Smooth muscle cell (in vitro differentiated cells): ENCODE data around the gene IL17D. TPM values are rescaled to one million over a fixed set of nuclear protein-coding genes. Genes with fewer than 3 reads are reported as not detected.

Experiments used
- DNase-seq: peaks from one replicate; lab custom pipeline; 2025; ENCODE audit not compliant: unreplicated experiment; lab: John Stamatoyannopoulos, UW
- H2AFZ ChIP-seq: fragments of 200-600 bp; sonication (generic); 2 replicates; pipeline ENCODE4 v1.6.0; 2016; ENCODE audit warnings: antibody characterized with exemption, low read depth, mild to moderate bottlenecking
- H3F3A ChIP-seq: fragments of 200-600 bp; sonication (generic); 2 replicates; pipeline ENCODE4 v1.6.0; 2017; ENCODE audit warnings: antibody characterized with exemption, low read depth
- H3K27ac ChIP-seq: fragments of 200-600 bp; sonication (generic); 2 replicates; pipeline ENCODE4 v1.5.1; 2016; ENCODE audit warnings: low read depth, mild to moderate bottlenecking
- H3K27me3 ChIP-seq: fragments of 200-600 bp; sonication (generic); 2 replicates; pipeline ENCODE4 v1.6.1; 2016; ENCODE audit warnings: low read depth, mild to moderate bottlenecking
- H3K36me3 ChIP-seq: fragments of 200-600 bp; sonication (generic); 2 replicates; pipeline ENCODE4 v1.5.1; 2016; ENCODE audit warnings: low read depth
- H3K4me1 ChIP-seq: fragments of 200-600 bp; sonication (generic); 2 replicates; pipeline ENCODE4 v1.5.1; 2016; ENCODE audit warnings: low read depth
- H3K4me2 ChIP-seq: fragments of 200-600 bp; sonication (generic); 2 replicates; pipeline ENCODE4 v1.6.0; 2016; ENCODE audit warnings: mild to moderate bottlenecking
- H3K4me3 ChIP-seq: fragments of 200-600 bp; sonication (generic); 2 replicates; pipeline ENCODE4 v1.5.1; 2016; ENCODE audit warnings: mild to moderate bottlenecking
- H3K79me2 ChIP-seq: fragments of 200-600 bp; sonication (generic); 2 replicates; pipeline ENCODE4 v1.6.0; 2016; ENCODE audit warnings: low read depth, mild to moderate bottlenecking
- H3K9ac ChIP-seq: fragments of 200-600 bp; sonication (generic); 2 replicates; pipeline ENCODE4 v1.6.0; 2016; ENCODE audit warnings: low read depth
- H3K9me3 ChIP-seq: fragments of 200-600 bp; sonication (generic); replicated peaks from 2 replicates; pipeline ENCODE4 v1.5.1; 2016; ENCODE audit warnings: low read depth
- H4K20me1 ChIP-seq: fragments of 200-600 bp; sonication (generic); 2 replicates; pipeline ENCODE4 v1.6.0; 2016; ENCODE audit warnings: low read depth
- WGBS: methylation state at CpG from one replicate; pipeline ENCODE4 v1.1.7; 2016; ENCODE audit warnings: low lambda C conversion rate; 5-methylcytosine and 5-hydroxymethylcytosine counted together
- polyA plus RNA-seq: library from polyadenylated mRNA; unstranded; fragments of >200 nt; fragmentation: Nextera tagmentation; extraction: Ambion mirVana; gene quantifications from 2 replicates; pipeline ENCODE4 v1.2.1, GENCODE V29; 2016
- total RNA-seq: library from RNA; depleted of rRNA; stranded (reverse); fragments of >200 nt; gene quantifications from 2 replicates; pipeline ENCODE4 v1.2.3, GENCODE V29; 2014
- TF ChIP-seq, protein P1 (sequence below): fragments of 200-600 bp; sonication (generic); IDR thresholded peaks from 2 replicates; pipeline ENCODE4 v1.5.1; 2017; ENCODE audit warnings: borderline replicate concordance, mild to moderate bottlenecking, antibody characterized with exemption; ENCODE audit not compliant: insufficient read depth, poor library complexity, severe bottlenecking

The IL17D gene
- total and polyA plus RNA-seq, 2 experiments from 2014 or later = 4.1 to 7.0 TPM

DNA sequence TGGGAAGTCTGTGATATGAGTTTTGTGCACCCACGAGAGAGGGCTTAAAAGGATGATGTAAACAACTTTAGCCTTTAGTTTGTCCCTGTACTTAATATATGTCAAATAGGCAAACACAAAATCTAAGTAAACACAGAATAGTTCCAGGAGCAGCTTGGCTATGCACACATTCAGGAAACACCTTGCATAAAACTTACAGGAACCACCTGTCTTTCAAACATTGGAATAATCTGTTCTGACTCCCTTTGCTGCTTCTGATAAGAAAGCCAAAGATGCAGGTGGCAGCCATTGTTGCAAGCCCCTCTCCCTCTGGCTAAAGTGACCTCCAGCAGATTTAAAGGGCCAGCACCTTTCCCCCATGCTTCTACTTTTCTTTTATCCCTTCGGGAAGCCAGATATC lies 65.6 kb downstream of the IL17D start:
- Histone ChIP-seq H3K27me3 (no peaks in the 10 kb centered on the region), H3K4me3 (no peak overlapping the region), H4K20me1 (no peaks in the 10 kb centered on the region), H3K79me2 (peaks cover 5% of the 10 kb centered on the region), H3K27ac (no peak overlapping the region), H3K4me2 (no peak overlapping the region), H3K9ac (no peak overlapping the region), H2AFZ (no peak overlapping the region), H3K4me1 (peaks cover 6% of the 10 kb centered on the region), H3F3A (no peaks in the 10 kb centered on the region), H3K36me3 (peaks cover 5% of the 10 kb centered on the region), H3K9me3 (no peaks in the 10 kb centered on the region)
- DNase-seq = no peak
- TF ChIP-seq, protein P1, sequence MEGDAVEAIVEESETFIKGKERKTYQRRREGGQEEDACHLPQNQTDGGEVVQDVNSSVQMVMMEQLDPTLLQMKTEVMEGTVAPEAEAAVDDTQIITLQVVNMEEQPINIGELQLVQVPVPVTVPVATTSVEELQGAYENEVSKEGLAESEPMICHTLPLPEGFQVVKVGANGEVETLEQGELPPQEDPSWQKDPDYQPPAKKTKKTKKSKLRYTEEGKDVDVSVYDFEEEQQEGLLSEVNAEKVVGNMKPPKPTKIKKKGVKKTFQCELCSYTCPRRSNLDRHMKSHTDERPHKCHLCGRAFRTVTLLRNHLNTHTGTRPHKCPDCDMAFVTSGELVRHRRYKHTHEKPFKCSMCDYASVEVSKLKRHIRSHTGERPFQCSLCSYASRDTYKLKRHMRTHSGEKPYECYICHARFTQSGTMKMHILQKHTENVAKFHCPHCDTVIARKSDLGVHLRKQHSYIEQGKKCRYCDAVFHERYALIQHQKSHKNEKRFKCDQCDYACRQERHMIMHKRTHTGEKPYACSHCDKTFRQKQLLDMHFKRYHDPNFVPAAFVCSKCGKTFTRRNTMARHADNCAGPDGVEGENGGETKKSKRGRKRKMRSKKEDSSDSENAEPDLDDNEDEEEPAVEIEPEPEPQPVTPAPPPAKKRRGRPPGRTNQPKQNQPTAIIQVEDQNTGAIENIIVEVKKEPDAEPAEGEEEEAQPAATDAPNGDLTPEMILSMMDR = no peak
- 46% methylated on average over 2 of the region's 2 CpGs for WGBS

DNA sequence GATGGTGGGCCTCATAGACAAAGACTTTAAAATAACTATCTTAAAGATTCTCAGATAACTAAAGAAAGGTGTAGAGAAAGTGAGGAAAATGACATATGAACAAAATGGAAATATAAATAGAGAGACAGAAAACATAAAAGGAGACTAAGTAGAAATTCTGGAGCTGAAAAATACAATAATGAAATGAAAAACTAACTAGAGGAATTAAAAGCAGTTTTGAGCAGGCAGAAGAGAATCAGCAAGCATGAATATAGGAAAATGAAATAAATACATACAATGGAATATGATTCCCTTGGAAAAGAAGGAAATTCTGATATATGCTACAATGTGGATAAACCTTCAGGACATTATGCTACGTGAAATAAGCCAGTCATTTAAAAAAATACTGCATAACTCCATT lies 66.3 kb downstream of the IL17D start:
- H3K36me3 ChIP-seq = peaks cover 5% of the 10 kb centered on the region
- TF ChIP-seq, protein P1 = no peak
- WGBS = 97% methylated on average over 1 of the region's 1 CpG
- no peak overlapping the region for H3K4me3 ChIP-seq
- H4K20me1 ChIP-seq = no peaks in the 10 kb centered on the region
- no peaks in the 10 kb centered on the region for H3F3A ChIP-seq
- peaks cover 5% of the 10 kb centered on the region for H3K79me2 ChIP-seq
- peaks cover 6% of the 10 kb centered on the region for H3K4me1 ChIP-seq
- H3K27me3 ChIP-seq = no peaks in the 10 kb centered on the region
- no peak overlapping the region for H3K4me2 ChIP-seq
- no peak overlapping the region for H3K9ac ChIP-seq
- H3K9me3 ChIP-seq = no peaks in the 10 kb centered on the region
- DNase-seq = no peak
- no peak overlapping the region for H3K27ac ChIP-seq
- no peak overlapping the region for H2AFZ ChIP-seq

Other genes with a start within 250 kb of the IL17D start
- 6.5 and 13.6 TPM in 2 replicates for gene CRYL1, start 177.8 kb upstream of the IL17D start, total RNA-seq
- gene CRYL1, start 177.8 kb upstream of the IL17D start, polyA plus RNA-seq = 7.2 and 12.4 TPM in 2 replicates
- gene IFT88, start 136.5 kb upstream of the IL17D start, total RNA-seq = 13.4 and 16.7 TPM in 2 replicates
- 9.0 TPM in 2 replicates for gene IFT88, start 136.5 kb upstream of the IL17D start, polyA plus RNA-seq
- 7.4 and 17.3 TPM in 2 replicates for gene EEF1AKMT1, start 70.3 kb downstream of the IL17D start, total RNA-seq
- 14.6 and 15.0 TPM in 2 replicates for gene EEF1AKMT1, start 70.3 kb downstream of the IL17D start, polyA plus RNA-seq
- gene XPO4, start 199.0 kb downstream of the IL17D start, total RNA-seq = 16.2 and 17.7 TPM in 2 replicates
- 3.3 and 3.9 TPM in 2 replicates for gene XPO4, start 199.0 kb downstream of the IL17D start, polyA plus RNA-seq